Body of pancreas (tissue), 4 donors: ENCODE data around the gene BMPER. TPM values are rescaled to one million over a fixed set of nuclear protein-coding genes. Genes with fewer than 3 reads are reported as not detected.

Experiments
- ATAC-seq: fragments of 150-250 bp; one replicate; pipeline ENCODE4 v1.9.1; 2016
- DNase-seq, 4 donors: peaks; one replicate each; pipeline ENCODE4 v3.0.0-alpha.2; 2019
- H3K27ac ChIP-seq, 4 donors: fragments of 200-600 bp; sonication (generic); 1 replicate in 3 of 4; 2 replicates in 1 of 4; pipeline versions ENCODE4 v1.5.1 to v1.6.1; 2016 to 2019; ENCODE audit warnings: mild to moderate bottlenecking in 1 of 4, mixed read lengths in 1 of 4, moderate library complexity in 1 of 4
- H3K27me3 ChIP-seq, 2 donors: fragments of 200-600 bp; sonication (generic); one replicate each; pipeline ENCODE4 v1.6.0; 2016; ENCODE audit warnings: mild to moderate bottlenecking in 1 of 2
- H3K36me3 ChIP-seq, 2 donors: fragments of 200-600 bp; sonication (generic); replicated peaks in 1 of 2; 2 replicates each; pipeline ENCODE4 v1.5.1; 2016; ENCODE audit warnings: low read depth in 2 of 2; ENCODE audit not compliant: insufficient read depth in 1 of 2
- H3K4me1 ChIP-seq: fragments of 200-600 bp; sonication (generic); one replicate; pipeline ENCODE4 v1.6.0; 2016
- H3K4me3 ChIP-seq, 2 donors: fragments of 200-600 bp; sonication (generic); 1 replicate in 1 of 2; 2 replicates in 1 of 2; pipeline ENCODE4 v1.5.1; 2016 to 2019
- H3K9me3 ChIP-seq, 3 donors: fragments of 200-600 bp; sonication (generic); 1 replicate in 2 of 3; 2 replicates in 1 of 3; pipeline ENCODE4 v1.5.1; 2016
- CTCF ChIP-seq, 7 experiments: fragments of 450-650 bp in 4 of 7; fragments of 200-600 bp in 3 of 7; sonication (generic) in 3 of 7; IDR thresholded peaks; one replicate each; pipeline ENCODE4 v1.5.1; 2016 to 2019; ENCODE audit warnings: antibody characterized with exemption in 7 of 7
- POLR2A ChIP-seq, 3 donors: fragments of 450-650 bp; IDR thresholded peaks; one replicate each; pipeline ENCODE4 v1.6.1; 2016; ENCODE audit warnings: antibody characterized with exemption in 3 of 3, mild to moderate bottlenecking in 2 of 3
- WGBS, 2 donors: methylation state at CpG; one replicate each; pipeline ENCODE4 v1.1.5; 2017; 5-methylcytosine and 5-hydroxymethylcytosine counted together
- intact Hi-C: fragments of 100-400 bp; cut with DNase I; formaldehyde crosslinking; loops from one replicate; pipeline ENCODE4 v1.15.1; 2023
- total RNA-seq, 2 donors: library from RNA; depleted of rRNA; stranded (reverse); fragments of >200 nt; gene quantifications; one replicate each; pipeline ENCODE4 v1.1.0, GENCODE V29; 2016

Gene BMPER
- total RNA-seq, 2 donors from 2014 or later, result 0.33 to 0.78 TPM

- DNase-seq, result no peak
- no peak overlapping the region for H3K4me3 ChIP-seq
- TF ChIP-seq POLR2A (IDR thresholded peaks at IDR 0.05), result no peak
- TF ChIP-seq CTCF (IDR thresholded peaks at IDR 0.05), result no peak
- WGBS, 2 donors, result 70 to 76% methylated on average over 5 of the region's 5 CpGs
- no peaks in the 10 kb centered on the region for H3K36me3 ChIP-seq
- no peak for ATAC-seq
- H3K9me3 ChIP-seq, result no peaks in the 10 kb centered on the region
- peaks cover 11% of the 10 kb centered on the region for H3K4me1 ChIP-seq
- H3K27ac ChIP-seq, result no peak overlapping the region
- intact Hi-C loops, result no loop called here
- peaks cover 0 to 24% of the 10 kb centered on the region in 2 donors for H3K27me3 ChIP-seq
These were observed 4.0 kb downstream of the BMPER start for GRCh38 chr7:33909318-33909717.

GRCh38 chr7:33909755-33910154 is 4.4 kb downstream of the BMPER start:
- no peaks in the 10 kb centered on the region for H3K9me3 ChIP-seq
- no peak for ATAC-seq
- no peak overlapping the region for H3K4me3 ChIP-seq
- H3K27ac ChIP-seq, result no peak overlapping the region
- no peak for DNase-seq
- no peaks in the 10 kb centered on the region for H3K36me3 ChIP-seq
- WGBS, 2 donors, result 56 to 61% methylated on average over 2 of the region's 2 CpGs
- peaks cover 7% of the 10 kb centered on the region for H3K4me1 ChIP-seq
- peaks cover 0 to 20% of the 10 kb centered on the region in 2 donors for H3K27me3 ChIP-seq
- intact Hi-C loops, result no loop called here
- TF ChIP-seq CTCF (IDR thresholded peaks at IDR 0.05) (no peak), POLR2A (IDR thresholded peaks at IDR 0.05) (no peak)

- DNase-seq (no peak), ATAC-seq (no peak)
- WGBS, 2 donors, result 66 to 80% methylated on average over 2 of the region's 2 CpGs
- H3K4me3 ChIP-seq, result no peak overlapping the region
- intact Hi-C loops, result no loop called here
- H3K27me3 ChIP-seq, result peaks cover 0 to 17% of the 10 kb centered on the region in 2 donors
- no peaks in the 10 kb centered on the region for H3K9me3 ChIP-seq
- TF ChIP-seq POLR2A (IDR thresholded peaks at IDR 0.05), result no peak
- TF ChIP-seq CTCF (IDR thresholded peaks at IDR 0.05), result no peak
- no peaks in the 10 kb centered on the region for H3K4me1 ChIP-seq
- no peak overlapping the region for H3K27ac ChIP-seq
- no peaks in the 10 kb centered on the region for H3K36me3 ChIP-seq
These were observed 5.4 kb downstream of the BMPER start for GRCh38 chr7:33910756-33911155.

- no peak for ATAC-seq
- no peaks in the 10 kb centered on the region for H3K9me3 ChIP-seq
- 76 to 82% methylated on average over 5 of the region's 5 CpGs for WGBS, 2 donors
- no peaks in the 10 kb centered on the region for H3K36me3 ChIP-seq
- TF ChIP-seq CTCF (IDR thresholded peaks at IDR 0.05) (no peak), POLR2A (IDR thresholded peaks at IDR 0.05) (no peak)
- intact Hi-C loops, result no loop called here
- H3K4me3 ChIP-seq, result no peak overlapping the region
- DNase-seq, result no peak
- H3K27me3 ChIP-seq, result no peaks in the 10 kb centered on the region
- no peak overlapping the region for H3K27ac ChIP-seq
- no peaks in the 10 kb centered on the region for H3K4me1 ChIP-seq
These were observed 11.2 kb downstream of the BMPER start for GRCh38 chr7:33916357-33917081.

- H3K27ac ChIP-seq, result no peak overlapping the region
- 55 to 78% methylated on average over 3 of the region's 3 CpGs for WGBS, 2 donors
- H3K36me3 ChIP-seq, result no peaks in the 10 kb centered on the region
- no peak overlapping the region for H3K4me3 ChIP-seq
- intact Hi-C loops, result no loop called here
- TF ChIP-seq POLR2A (IDR thresholded peaks at IDR 0.05) (no peak), CTCF (IDR thresholded peaks at IDR 0.05) (no peak)
- no peak for DNase-seq
- no peak for ATAC-seq
- no peaks in the 10 kb centered on the region for H3K27me3 ChIP-seq
- H3K4me1 ChIP-seq, result no peaks in the 10 kb centered on the region
- no peaks in the 10 kb centered on the region for H3K9me3 ChIP-seq
These were observed 12.3 kb downstream of the BMPER start for GRCh38 chr7:33917661-33918060.
